Inflammatory macrophage (primary cell): Measurements from ENCODE around the gene WDR59.
"Not testable (repeated sequence)": the region's sequence is repeated elsewhere in the genome, so short reads cannot be mapped to it uniquely, and the experiment has no call there.

Source experiments
- DNase-seq, 2 donors: peaks; one replicate each; pipeline ENCODE4 v3.0.0-alpha.2; 2020 to 2022

WDR59 gene

GRCh38 chr16:74850027-74850426 is 134.9 kb downstream of the WDR59 start:
- DNase-seq = peak in 1 of 2 donors; percentile 9

- DNase-seq = no peak
Observed at GRCh38 chr16:74847202-74847601, 137.7 kb downstream of the WDR59 start.

GRCh38 chr16:74846714-74847113 is 138.2 kb downstream of the WDR59 start:
- DNase-seq = no peak

GRCh38 chr16:74844041-74844980 is 140.6 kb downstream of the WDR59 start:
- DNase-seq = peak; percentile 22 to 77

- not testable (repeated sequence) for DNase-seq
Observed at GRCh38 chr16:74843381-74844035, 141.4 kb downstream of the WDR59 start.

GRCh38 chr16:74842413-74842812 is 142.5 kb downstream of the WDR59 start:
- DNase-seq = no peak

GRCh38 chr16:74841904-74842303 is 143.0 kb downstream of the WDR59 start:
- no peak for DNase-seq

GRCh38 chr16:74841469-74841868 is 143.5 kb downstream of the WDR59 start:
- DNase-seq = no peak

GRCh38 chr16:74837056-74837455 is 147.9 kb downstream of the WDR59 start:
- no peak for DNase-seq

GRCh38 chr16:74836111-74836671 is 148.7 kb downstream of the WDR59 start:
- no peak for DNase-seq

GRCh38 chr16:74832228-74832627 is 152.7 kb downstream of the WDR59 start:
- DNase-seq = no peak

- DNase-seq = no peak
Observed at GRCh38 chr16:74831467-74831866, 153.5 kb downstream of the WDR59 start.

GRCh38 chr16:74830648-74831047 is 154.3 kb downstream of the WDR59 start:
- DNase-seq = no peak

GRCh38 chr16:74829637-74830036 is 155.3 kb downstream of the WDR59 start:
- DNase-seq = no peak

- DNase-seq = no peak
Observed at GRCh38 chr16:74825941-74826340, 159.0 kb downstream of the WDR59 start.

GRCh38 chr16:74825016-74825415 is 159.9 kb downstream of the WDR59 start:
- DNase-seq = no peak
